Keratinocyte (primary cell): ENCODE results near the gene CFAP100.

Experiments
- EZH2 ChIP-seq: IDR thresholded peaks from one replicate; pipeline ENCODE4 v1.6.1; 2012; ENCODE audit warnings: inconsistent platforms, mild to moderate bottlenecking, low read length, moderate library complexity
- TF ChIP-seq, protein P1 (sequence below), 3 experiments: IDR thresholded peaks in 1 of 3; conservative IDR thresholded peaks in 1 of 3; optimal IDR thresholded peaks in 1 of 3; 2 replicates in 2 of 3; 3 replicates in 1 of 3; pipeline versions ENCODE3 to v1.5.1; 2011; ENCODE audit warnings: low read length in 3 of 3, mild to moderate bottlenecking in 3 of 3, moderate library complexity in 2 of 3, control low read depth in 1 of 3, inconsistent platforms in 1 of 3; ENCODE audit not compliant: insufficient read depth in 2 of 3; ENCODE audit errors: extremely low read depth in 1 of 3

DNA sequence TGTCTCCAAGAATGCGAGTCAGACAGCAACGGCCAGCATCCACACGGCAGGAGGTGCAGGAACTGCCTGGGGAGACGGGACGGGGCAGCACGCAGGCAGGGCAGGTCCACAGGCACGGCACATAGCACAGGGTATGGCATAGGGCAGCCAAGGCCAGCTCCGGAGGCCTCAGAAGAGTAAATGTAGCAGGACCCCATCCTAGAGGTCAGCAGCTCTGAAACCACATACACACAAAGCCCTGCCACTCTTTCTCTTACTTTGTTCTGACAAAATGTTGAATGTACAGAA lies 54.1 kb downstream of the CFAP100 start:
- TF ChIP-seq, protein P1, sequence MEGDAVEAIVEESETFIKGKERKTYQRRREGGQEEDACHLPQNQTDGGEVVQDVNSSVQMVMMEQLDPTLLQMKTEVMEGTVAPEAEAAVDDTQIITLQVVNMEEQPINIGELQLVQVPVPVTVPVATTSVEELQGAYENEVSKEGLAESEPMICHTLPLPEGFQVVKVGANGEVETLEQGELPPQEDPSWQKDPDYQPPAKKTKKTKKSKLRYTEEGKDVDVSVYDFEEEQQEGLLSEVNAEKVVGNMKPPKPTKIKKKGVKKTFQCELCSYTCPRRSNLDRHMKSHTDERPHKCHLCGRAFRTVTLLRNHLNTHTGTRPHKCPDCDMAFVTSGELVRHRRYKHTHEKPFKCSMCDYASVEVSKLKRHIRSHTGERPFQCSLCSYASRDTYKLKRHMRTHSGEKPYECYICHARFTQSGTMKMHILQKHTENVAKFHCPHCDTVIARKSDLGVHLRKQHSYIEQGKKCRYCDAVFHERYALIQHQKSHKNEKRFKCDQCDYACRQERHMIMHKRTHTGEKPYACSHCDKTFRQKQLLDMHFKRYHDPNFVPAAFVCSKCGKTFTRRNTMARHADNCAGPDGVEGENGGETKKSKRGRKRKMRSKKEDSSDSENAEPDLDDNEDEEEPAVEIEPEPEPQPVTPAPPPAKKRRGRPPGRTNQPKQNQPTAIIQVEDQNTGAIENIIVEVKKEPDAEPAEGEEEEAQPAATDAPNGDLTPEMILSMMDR (optimal IDR thresholded peaks at IDR 0.05 in 1 of 3, IDR thresholded peaks at IDR 0.05 in 1 of 3, conservative IDR thresholded peaks at IDR 0.05 in 1 of 3; ENCODE audit: extremely low read depth in 1 of 3, insufficient read depth in 2 of 3, low read length in 3 of 3) = no peak
- TF ChIP-seq EZH2 = no peak
